Skin of body (tissue), 2 donors: Measurements from ENCODE around the gene CELSR3. TPM values are rescaled to one million over a fixed set of nuclear protein-coding genes. Genes with fewer than 3 reads are reported as not detected.
A peak's percentile ranks its signal among the peaks of the same experiment; 100 is the strongest.

ENCODE experiments used
- DNase-seq: peaks from one replicate; lab custom pipeline; 2025; lab: John Stamatoyannopoulos, UW
- total RNA-seq: library from RNA; depleted of rRNA; stranded (reverse); fragments of >200 nt; gene quantifications from one replicate; pipeline ENCODE4 v1.2.3, GENCODE V29; 2014

The CELSR3 gene
- total RNA-seq, 1 donor from 2014 or later = 0.39 TPM

- DNase-seq = no peak
Observed at GRCh38 chr3:48688032-48688736, 25.5 kb upstream of the CELSR3 start.

GRCh38 chr3:48687220-48687678 lies 24.6 kb upstream of the CELSR3 start:
- DNase-seq = no peak

- DNase-seq = no peak
Observed at GRCh38 chr3:48686538-48687219, 24.0 kb upstream of the CELSR3 start.

- DNase-seq = peak; percentile 70
Observed at GRCh38 chr3:48685603-48686511, 23.2 kb upstream of the CELSR3 start, which contains the start of gene NCKIPSD. NCKIPSD (minus strand) TSS chr3:48685915; CDS start chr3:48685807, 108 bp downstream.

GRCh38 chr3:48685293-48685602 lies 22.6 kb upstream of the CELSR3 start:
- DNase-seq = no peak

- DNase-seq = no peak
Observed at GRCh38 chr3:48684480-48685143, 21.9 kb upstream of the CELSR3 start.

GRCh38 chr3:48684054-48684349 lies 21.3 kb upstream of the CELSR3 start:
- DNase-seq = no peak

GRCh38 chr3:48682786-48683185 lies 20.1 kb upstream of the CELSR3 start:
- DNase-seq = no peak

- no peak for DNase-seq
Observed at GRCh38 chr3:48681974-48682610, 19.4 kb upstream of the CELSR3 start.

GRCh38 chr3:48681541-48681880 lies 18.8 kb upstream of the CELSR3 start:
- DNase-seq = no peak

GRCh38 chr3:48680811-48681540 lies 18.3 kb upstream of the CELSR3 start:
- no peak for DNase-seq

- DNase-seq = no peak
Observed at GRCh38 chr3:48679411-48680391, 17.0 kb upstream of the CELSR3 start.

- DNase-seq = no peak
Observed at GRCh38 chr3:48678566-48679380, 16.1 kb upstream of the CELSR3 start.

GRCh38 chr3:48678056-48678455 lies 15.4 kb upstream of the CELSR3 start:
- no peak for DNase-seq

GRCh38 chr3:48674505-48674904 lies 11.8 kb upstream of the CELSR3 start:
- no peak for DNase-seq

- no peak for DNase-seq
Observed at GRCh38 chr3:48672522-48672921, 9.8 kb upstream of the CELSR3 start.

- DNase-seq = no peak
Observed at GRCh38 chr3:48664929-48665328, 2.2 kb upstream of the CELSR3 start.

- no peak for DNase-seq
Observed at GRCh38 chr3:48664313-48664644, 1.6 kb upstream of the CELSR3 start.
